Peyer's patch (tissue), 4 donors: ENCODE measurements around the gene GNL2. TPM values are rescaled to one million over a fixed set of nuclear protein-coding genes. Genes with fewer than 3 reads are reported as not detected.

Experiments
- DNase-seq, 3 donors: peaks; one replicate each; pipeline ENCODE4 v3.0.0-alpha.2; 2017 to 2019
- H3K27ac ChIP-seq, 4 donors: fragments of 200-600 bp; sonication (generic); one replicate each; pipeline ENCODE4 v1.5.1; 2016 to 2019
- H3K27me3 ChIP-seq, 2 donors: fragments of 200-600 bp; sonication (generic); one replicate each; pipeline ENCODE4 v1.5.1; 2019
- H3K36me3 ChIP-seq, 3 donors: fragments of 200-600 bp; sonication (generic); one replicate each; pipeline ENCODE4 v1.5.1; 2016 to 2019
- H3K4me1 ChIP-seq, 4 donors: fragments of 200-600 bp; sonication (generic); one replicate each; pipeline ENCODE4 v1.5.1; 2016 to 2019
- H3K4me3 ChIP-seq, 4 donors: fragments of 200-600 bp; sonication (generic); 1 replicate in 3 of 4; 2 replicates in 1 of 4; pipeline ENCODE4 v1.5.1; 2016 to 2019; ENCODE audit warnings: mild to moderate bottlenecking in 1 of 4
- H3K9me3 ChIP-seq, 4 donors: fragments of 200-600 bp; sonication (generic); one replicate each; pipeline ENCODE4 v1.5.1; 2016 to 2019; ENCODE audit warnings: mild to moderate bottlenecking in 1 of 4
- POLR2A ChIP-seq, 2 donors: fragments of 450-650 bp; IDR thresholded peaks; one replicate each; pipeline ENCODE4 v1.5.1; 2017; ENCODE audit warnings: antibody characterized with exemption in 2 of 2, mild to moderate bottlenecking in 2 of 2, moderate library complexity in 2 of 2
- total RNA-seq, 4 donors: library from RNA; depleted of rRNA; stranded (reverse); fragments of >200 nt; gene quantifications; one replicate each; pipeline ENCODE4 v1.1.0, GENCODE V29; 2016
- TF ChIP-seq, protein P1 (sequence below), 6 experiments: fragments of 450-650 bp in 4 of 6; fragments of 200-600 bp in 2 of 6; sonication (generic) in 1 of 6; IDR thresholded peaks; one replicate each; pipeline ENCODE4 v1.5.1; 2017 to 2019; ENCODE audit warnings: antibody characterized with exemption in 6 of 6, mild to moderate bottlenecking in 3 of 6, moderate library complexity in 1 of 6

Gene GNL2
- total RNA-seq, 4 donors from 2014 or later: 27.5 to 56.9 (median 49.9) TPM

DNA sequence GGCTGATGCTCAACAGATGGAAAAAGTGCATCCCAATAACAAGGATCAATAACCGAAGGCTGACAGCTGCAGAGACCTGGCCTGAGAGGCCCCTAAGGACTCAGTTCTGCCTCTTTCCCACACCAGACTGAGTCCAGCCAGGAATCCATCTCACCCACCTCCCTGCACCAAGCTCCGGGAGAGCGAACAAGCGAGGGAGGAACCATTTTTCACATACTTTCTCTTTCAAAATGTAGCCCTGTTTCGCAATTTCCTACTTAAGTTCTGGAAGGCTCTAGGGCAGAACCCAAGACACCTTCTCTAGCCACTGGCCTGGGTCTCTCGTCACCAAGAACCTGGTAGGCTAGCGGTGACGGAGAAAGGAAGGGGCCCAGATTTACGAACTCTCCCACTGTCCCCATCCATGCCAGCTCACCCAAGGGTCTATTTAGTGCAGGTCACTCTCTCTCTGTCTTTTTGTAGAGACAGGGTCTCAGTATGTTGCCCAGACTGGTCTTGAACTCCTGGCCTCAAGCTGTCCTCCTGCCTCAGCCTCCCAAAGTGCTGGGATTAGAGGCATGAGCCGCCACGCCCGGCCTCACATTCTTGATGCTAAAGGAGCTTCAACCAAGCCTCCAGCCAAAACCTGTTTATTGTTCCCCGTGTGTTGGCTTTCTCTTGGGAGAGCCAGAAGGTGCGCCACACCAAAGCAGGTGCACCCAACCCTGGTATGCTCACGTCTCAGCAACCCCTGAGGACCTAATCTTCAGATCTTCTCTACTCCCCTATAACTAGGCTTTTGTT, 10.9 kb upstream of the GNL2 start:
- H3K27ac ChIP-seq: peak overlapping the region in 1 of 4 donors; percentile 16
- TF ChIP-seq, protein P1, sequence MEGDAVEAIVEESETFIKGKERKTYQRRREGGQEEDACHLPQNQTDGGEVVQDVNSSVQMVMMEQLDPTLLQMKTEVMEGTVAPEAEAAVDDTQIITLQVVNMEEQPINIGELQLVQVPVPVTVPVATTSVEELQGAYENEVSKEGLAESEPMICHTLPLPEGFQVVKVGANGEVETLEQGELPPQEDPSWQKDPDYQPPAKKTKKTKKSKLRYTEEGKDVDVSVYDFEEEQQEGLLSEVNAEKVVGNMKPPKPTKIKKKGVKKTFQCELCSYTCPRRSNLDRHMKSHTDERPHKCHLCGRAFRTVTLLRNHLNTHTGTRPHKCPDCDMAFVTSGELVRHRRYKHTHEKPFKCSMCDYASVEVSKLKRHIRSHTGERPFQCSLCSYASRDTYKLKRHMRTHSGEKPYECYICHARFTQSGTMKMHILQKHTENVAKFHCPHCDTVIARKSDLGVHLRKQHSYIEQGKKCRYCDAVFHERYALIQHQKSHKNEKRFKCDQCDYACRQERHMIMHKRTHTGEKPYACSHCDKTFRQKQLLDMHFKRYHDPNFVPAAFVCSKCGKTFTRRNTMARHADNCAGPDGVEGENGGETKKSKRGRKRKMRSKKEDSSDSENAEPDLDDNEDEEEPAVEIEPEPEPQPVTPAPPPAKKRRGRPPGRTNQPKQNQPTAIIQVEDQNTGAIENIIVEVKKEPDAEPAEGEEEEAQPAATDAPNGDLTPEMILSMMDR (IDR thresholded peaks at IDR 0.05): no peak
- TF ChIP-seq POLR2A (IDR thresholded peaks at IDR 0.05): no peak
- H3K36me3 ChIP-seq: no peaks in the 10 kb centered on the region
- no peaks in the 10 kb centered on the region for H3K27me3 ChIP-seq
- H3K4me3 ChIP-seq: no peak overlapping the region
- no peaks in the 10 kb centered on the region for H3K9me3 ChIP-seq
- no peak for DNase-seq
- no peaks in the 10 kb centered on the region for H3K4me1 ChIP-seq

GRCh38 chr1:37605806-37606474, 10.2 kb upstream of the GNL2 start:
- no peak for DNase-seq
- TF ChIP-seq, protein P1 (IDR thresholded peaks at IDR 0.05): no peak
- no peak for TF ChIP-seq POLR2A (IDR thresholded peaks at IDR 0.05)
- Histone ChIP-seq H3K9me3 (no peaks in the 10 kb centered on the region), H3K27me3 (no peaks in the 10 kb centered on the region), H3K27ac (peak overlapping the region in 2 of 4 donors; percentile 16 to 25), H3K36me3 (no peaks in the 10 kb centered on the region), H3K4me3 (no peak overlapping the region), H3K4me1 (no peaks in the 10 kb centered on the region)

GRCh38 chr1:37605061-37605650, 9.4 kb upstream of the GNL2 start:
- TF ChIP-seq, protein P1 (IDR thresholded peaks at IDR 0.05): no peak
- no peak overlapping the region for H3K27ac ChIP-seq
- no peaks in the 10 kb centered on the region for H3K27me3 ChIP-seq

DNA sequence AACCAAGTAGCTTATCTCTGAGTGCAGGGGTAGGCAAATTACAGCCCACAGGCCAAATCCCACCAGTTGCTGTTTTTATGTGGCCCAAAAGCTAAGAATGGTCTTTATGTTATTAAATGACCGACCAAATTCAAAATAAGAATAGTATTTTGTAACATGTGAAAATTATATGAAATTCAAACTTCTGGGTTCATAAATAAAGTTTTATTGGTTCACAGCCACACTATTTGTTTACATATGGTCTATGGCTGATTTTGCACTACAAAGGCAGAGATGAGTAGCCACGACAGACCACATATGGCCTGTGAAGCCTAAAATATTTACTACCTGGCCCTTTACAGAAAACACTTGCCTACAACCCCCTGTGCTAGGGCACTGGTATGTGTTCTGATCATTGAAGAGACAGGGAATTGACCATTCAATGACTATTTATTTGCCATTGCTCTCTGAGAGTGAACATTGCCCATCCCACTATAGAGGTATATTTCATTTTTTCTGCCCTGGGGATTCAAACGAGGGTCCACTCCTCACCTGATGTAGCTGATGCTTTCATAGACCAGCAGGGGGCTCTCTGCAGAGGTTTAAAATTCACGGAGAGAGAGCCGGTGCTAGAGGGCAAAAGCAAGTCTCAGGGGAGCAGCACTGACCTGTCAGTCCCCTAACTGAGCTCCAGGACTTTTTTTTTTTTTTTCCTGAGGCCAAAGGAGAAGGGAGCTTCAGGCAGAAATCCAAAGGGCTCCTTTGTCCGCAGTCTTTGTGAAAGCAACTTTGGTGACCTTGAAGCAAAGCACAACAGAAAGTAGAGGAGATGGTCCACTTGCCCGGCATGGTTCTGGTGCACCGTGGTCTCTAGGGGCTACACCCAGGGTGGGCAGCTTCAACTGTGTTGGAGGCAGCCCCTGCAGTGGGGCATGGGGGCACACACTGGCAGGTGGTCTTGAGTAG, 7.3 kb upstream of the GNL2 start:
- peak in 1 of 3 donors; percentile 52 for DNase-seq
- no peaks in the 10 kb centered on the region for H3K36me3 ChIP-seq
- no peak overlapping the region for H3K27ac ChIP-seq
- H3K9me3 ChIP-seq: no peaks in the 10 kb centered on the region
- no peaks in the 10 kb centered on the region for H3K27me3 ChIP-seq
- no peak overlapping the region for H3K4me3 ChIP-seq
- no peaks in the 10 kb centered on the region for H3K4me1 ChIP-seq
- TF ChIP-seq, protein P1 (IDR thresholded peaks at IDR 0.05): peak; percentile 33 to 69 (median 58)
- TF ChIP-seq POLR2A (IDR thresholded peaks at IDR 0.05): no peak

More at GRCh38 chr1:37605061-37605650, 9.4 kb upstream of the GNL2 start:
- Histone ChIP-seq H3K36me3 (no peaks in the 10 kb centered on the region), H3K9me3 (no peaks in the 10 kb centered on the region), H3K4me1 (no peaks in the 10 kb centered on the region), H3K4me3 (no peak overlapping the region)
- no peak for DNase-seq

- Histone ChIP-seq H3K27ac (no peak overlapping the region), H3K27me3 (no peaks in the 10 kb centered on the region), H3K4me1 (no peaks in the 10 kb centered on the region), H3K4me3 (no peak overlapping the region), H3K36me3 (no peaks in the 10 kb centered on the region), H3K9me3 (no peaks in the 10 kb centered on the region)
- DNase-seq: no peak
- TF ChIP-seq, protein P1 (IDR thresholded peaks at IDR 0.05): no peak
- no peak for TF ChIP-seq POLR2A (IDR thresholded peaks at IDR 0.05)
Measured at GRCh38 chr1:37601441-37601840, 5.7 kb upstream of the GNL2 start.
